OCI-LY1 (cell line): ENCODE measurements around the gene TM4SF1.

Experiments used
- H2AFZ ChIP-seq: fragments of 200-600 bp; sonication (generic), shearing (Covaris generic); 2 replicates; pipeline ENCODE4 v1.6.0; 2014; ENCODE audit warnings: antibody characterized with exemption, mild to moderate bottlenecking, low read length
- H3F3A ChIP-seq: fragments of 200-600 bp; sonication (generic), shearing (Covaris generic); 2 replicates; pipeline ENCODE4 v1.6.0; 2014; ENCODE audit warnings: mild to moderate bottlenecking, antibody characterized with exemption, low read length, moderate library complexity; ENCODE audit not compliant: insufficient read depth
- H3K27ac ChIP-seq: fragments of 200-600 bp; sonication (generic); 2 replicates; pipeline ENCODE4 v1.5.1; 2014; ENCODE audit warnings: low read length, mixed run types, mild to moderate bottlenecking, low read depth; ENCODE audit not compliant: poor library complexity, severe bottlenecking
- H3K27me3 ChIP-seq: fragments of 200-600 bp; sonication (generic); 2 replicates; pipeline ENCODE4 v1.6.0; 2014; ENCODE audit warnings: antibody characterized with exemption, mild to moderate bottlenecking, low read length, moderate library complexity; ENCODE audit not compliant: insufficient read depth
- H3K36me3 ChIP-seq: fragments of 200-600 bp; sonication (generic); 2 replicates; pipeline ENCODE4 v1.6.1; 2014; ENCODE audit warnings: mild to moderate bottlenecking, antibody characterized with exemption, low read length, moderate library complexity, mixed read lengths; ENCODE audit not compliant: insufficient read depth
- H3K4me1 ChIP-seq: fragments of 200-600 bp; sonication (generic); 2 replicates; pipeline ENCODE4 v1.5.1; 2014; ENCODE audit warnings: mild to moderate bottlenecking, low read length, moderate library complexity; ENCODE audit not compliant: insufficient read depth, severe bottlenecking
- H3K4me2 ChIP-seq: fragments of 200-600 bp; sonication (generic), shearing (Covaris generic); 2 replicates; pipeline ENCODE4 v1.6.1; 2014; ENCODE audit warnings: low read length
- H3K4me3 ChIP-seq: fragments of 200-600 bp; sonication (generic); 2 replicates; pipeline ENCODE4 v1.5.1; 2014; ENCODE audit warnings: low read length, low read depth, mild to moderate bottlenecking, mixed read lengths; ENCODE audit not compliant: poor library complexity, severe bottlenecking
- H3K79me2 ChIP-seq: fragments of 200-600 bp; shearing (Covaris generic); 2 replicates; pipeline ENCODE4 v1.6.1; 2016; ENCODE audit warnings: mixed run types, low read length, mixed read lengths; ENCODE audit not compliant: insufficient read depth
- H3K9ac ChIP-seq: fragments of 200-600 bp; sonication (generic), shearing (Covaris generic); 2 replicates; pipeline ENCODE4 v1.6.1; 2014; ENCODE audit warnings: mild to moderate bottlenecking, low read length, mixed read lengths
- H3K9me2 ChIP-seq: fragments of 200-600 bp; sonication (generic), shearing (Covaris generic); 2 replicates; pipeline ENCODE4 v1.6.1; 2014; ENCODE audit warnings: low read depth, mild to moderate bottlenecking, low read length, mixed read lengths
- H3K9me3 ChIP-seq: fragments of 200-600 bp; shearing (Covaris generic); 2 replicates; pipeline ENCODE4 v1.6.1; 2014; ENCODE audit warnings: low read length, mixed read lengths
- H4K20me1 ChIP-seq: fragments of 200-600 bp; sonication (generic), shearing (Covaris generic); 2 replicates; pipeline ENCODE4 v1.6.0; 2016; ENCODE audit warnings: mild to moderate bottlenecking, low read length; ENCODE audit not compliant: insufficient read depth
- CTCF ChIP-seq: fragments of 200-600 bp; sonication (generic), shearing (Covaris generic); IDR thresholded peaks from 2 replicates; pipeline ENCODE4 v1.5.1; 2017; ENCODE audit warnings: mild to moderate bottlenecking, antibody characterized with exemption, low read length, moderate library complexity, mixed read lengths
- EZH2 ChIP-seq: fragments of 200-600 bp; sonication (generic), shearing (Covaris generic); IDR thresholded peaks from 2 replicates; pipeline ENCODE4 v1.8.0; 2017; ENCODE audit warnings: borderline replicate concordance, mixed run types, mild to moderate bottlenecking, antibody characterized with exemption, low read length, moderate library complexity, mixed read lengths

The TM4SF1 gene

GRCh38 chr3:149371001-149371722, 6.3 kb downstream of the TM4SF1 start:
- Histone ChIP-seq H3K27ac (no peak overlapping the region), H3K4me1 (no peaks in the 10 kb centered on the region), H3K4me3 (no peak overlapping the region), H3K4me2 (no peak overlapping the region), H4K20me1 (no peaks in the 10 kb centered on the region), H2AFZ (no peak overlapping the region), H3F3A (no peaks in the 10 kb centered on the region), H3K9me2 (no peaks in the 10 kb centered on the region), H3K9me3 (no peaks in the 10 kb centered on the region), H3K27me3 (no peaks in the 10 kb centered on the region), H3K9ac (no peak overlapping the region), H3K36me3 (no peaks in the 10 kb centered on the region), H3K79me2 (no peaks in the 10 kb centered on the region)
- TF ChIP-seq CTCF (no peak; the same call in 1 of the 2 replicates), EZH2 (no peak)

GRCh38 chr3:149369991-149370866, 7.2 kb downstream of the TM4SF1 start:
- Histone ChIP-seq H3K4me3 (no peak overlapping the region), H2AFZ (no peak overlapping the region), H3K4me1 (no peaks in the 10 kb centered on the region), H3K9me3 (no peaks in the 10 kb centered on the region), H3K36me3 (no peaks in the 10 kb centered on the region), H3K4me2 (no peak overlapping the region), H3K27ac (no peak overlapping the region), H3K9me2 (no peaks in the 10 kb centered on the region), H3F3A (no peaks in the 10 kb centered on the region), H3K27me3 (no peaks in the 10 kb centered on the region), H3K9ac (no peak overlapping the region), H4K20me1 (no peaks in the 10 kb centered on the region), H3K79me2 (no peaks in the 10 kb centered on the region)
- TF ChIP-seq CTCF (no peak), EZH2 (no peak)

GRCh38 chr3:149368674-149369497, 8.6 kb downstream of the TM4SF1 start:
- Histone ChIP-seq H3K4me2 (no peak overlapping the region), H3K36me3 (no peaks in the 10 kb centered on the region), H2AFZ (no peak overlapping the region), H3K9me2 (no peaks in the 10 kb centered on the region), H3K9ac (no peak overlapping the region), H3F3A (no peaks in the 10 kb centered on the region), H3K4me1 (no peaks in the 10 kb centered on the region), H4K20me1 (no peaks in the 10 kb centered on the region), H3K4me3 (no peak overlapping the region), H3K9me3 (no peaks in the 10 kb centered on the region), H3K27ac (no peak overlapping the region), H3K27me3 (no peaks in the 10 kb centered on the region), H3K79me2 (no peaks in the 10 kb centered on the region)
- TF ChIP-seq CTCF: no peak
- no peak for TF ChIP-seq EZH2
